Measurements from ENCODE around the gene MT3. TPM values are rescaled to one million over a fixed set of nuclear protein-coding genes. Genes with fewer than 3 reads are reported as not detected.

The MT3 gene
- total and polyA plus RNA-seq, 2 experiments from 2014 or later: not detected

DNA sequence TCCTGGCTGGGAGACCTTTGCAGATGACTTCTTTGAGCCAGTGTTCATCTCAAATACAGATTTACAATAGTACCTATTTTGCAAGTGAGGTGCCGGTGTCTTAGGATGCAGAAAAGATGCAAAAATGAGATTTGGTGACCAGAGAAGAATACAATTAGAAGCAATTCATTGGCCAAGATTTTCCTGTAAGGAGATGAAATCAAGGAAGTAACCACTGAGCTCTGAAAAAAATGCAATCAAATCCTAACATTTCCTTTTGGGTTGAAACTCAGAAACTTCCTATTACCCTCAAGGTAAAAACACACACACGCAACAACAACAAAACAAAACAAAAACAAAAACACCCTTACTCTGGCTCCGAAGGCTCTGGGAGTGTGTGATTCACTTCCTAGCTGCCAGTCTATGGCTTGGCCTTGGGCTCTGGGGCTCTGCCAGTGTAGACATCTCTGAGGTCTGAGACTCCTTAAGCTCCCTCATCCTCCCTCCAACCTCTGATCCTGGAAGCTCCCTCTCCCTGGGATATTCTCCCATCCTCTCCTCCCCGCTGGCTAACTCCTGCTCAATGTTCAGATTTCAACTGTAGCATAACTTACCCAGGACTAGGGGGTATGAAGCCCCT is 41.3 kb upstream of the MT3 start:
- no peaks in the 10 kb centered on the region for H3K36me3 ChIP-seq (ENCODE audit: low read depth)
- WGBS, 2 experiments (ENCODE audit: low coverage in 1 of 2, low lambda C conversion rate in 2 of 2, missing lambda C conversion rate in 2 of 2): 78 to 86% methylated on average over 4 of the region's 4 CpGs
- no peaks in the 10 kb centered on the region for H3K9me2 ChIP-seq (ENCODE audit: insufficient read depth)
- H3K79me2 ChIP-seq (ENCODE audit: insufficient read depth): no peaks in the 10 kb centered on the region
- no peak overlapping the region for H3K4me2 ChIP-seq (ENCODE audit: unreplicated experiment)
- peak; percentile 30 for DNase-seq
- TF ChIP-seq EZH2 (IDR thresholded peaks at IDR 0.05; ENCODE audit: insufficient read depth, poor library complexity, severe bottlenecking) (no peak), EZH2phosphoT487 (IDR thresholded peaks at IDR 0.05; ENCODE audit: insufficient read depth, low read depth) (no peak)
- H3K4me3 ChIP-seq: no peak overlapping the region
- no peaks in the 10 kb centered on the region for H3K9me3 ChIP-seq (ENCODE audit: low read depth)
- in situ Hi-C loops (cut with MboI): no loop called here
- H4K20me1 ChIP-seq (ENCODE audit: insufficient read depth): no peaks in the 10 kb centered on the region
- no peaks in the 10 kb centered on the region for H3K27me3 ChIP-seq (replicated peaks; ENCODE audit: insufficient read depth)
- no peak overlapping the region for H3K27ac ChIP-seq
- no peak overlapping the region for H3K9ac ChIP-seq
- H3K4me1 ChIP-seq (ENCODE audit: insufficient read depth): peaks cover 12% of the 10 kb centered on the region
- peaks cover 19% of the 10 kb centered on the region for H3F3A ChIP-seq (ENCODE audit: insufficient read depth)
- H2AFZ ChIP-seq: no peak overlapping the region

DNA sequence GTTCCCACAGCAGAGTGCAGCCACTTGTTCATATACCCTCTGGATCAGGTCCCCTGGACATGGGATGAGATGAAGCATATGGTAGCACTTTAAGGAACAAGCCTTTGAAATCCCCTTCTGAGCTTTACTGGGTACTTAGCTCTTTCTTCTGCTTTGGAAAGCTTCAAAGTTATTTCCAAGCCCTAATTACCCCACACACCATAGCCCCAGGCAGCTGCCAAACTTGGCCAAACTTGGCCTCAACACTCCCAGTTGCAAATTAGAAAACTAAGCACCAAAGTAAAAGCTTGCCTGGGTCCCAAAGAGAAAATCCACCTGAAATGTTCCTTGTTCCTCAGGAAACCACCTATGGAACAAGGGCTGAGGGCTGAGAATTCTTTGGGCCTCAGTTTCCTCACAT is 40.2 kb upstream of the MT3 start:
- Histone ChIP-seq H3K27ac (no peak overlapping the region), H3K9ac (no peak overlapping the region), H3K27me3 (replicated peaks; ENCODE audit: insufficient read depth) (no peaks in the 10 kb centered on the region), H3K36me3 (ENCODE audit: low read depth) (no peaks in the 10 kb centered on the region), H3K4me1 (ENCODE audit: insufficient read depth) (peaks cover 12% of the 10 kb centered on the region), H3K79me2 (ENCODE audit: insufficient read depth) (no peaks in the 10 kb centered on the region), H4K20me1 (ENCODE audit: insufficient read depth) (no peaks in the 10 kb centered on the region), H3F3A (ENCODE audit: insufficient read depth) (peaks cover 19% of the 10 kb centered on the region), H3K9me2 (ENCODE audit: insufficient read depth) (no peaks in the 10 kb centered on the region), H3K9me3 (ENCODE audit: low read depth) (no peaks in the 10 kb centered on the region), H3K4me3 (no peak overlapping the region), H3K4me2 (ENCODE audit: unreplicated experiment) (no peak overlapping the region), H2AFZ (no peak overlapping the region)
- no peak for DNase-seq
- no peak for TF ChIP-seq EZH2phosphoT487 (IDR thresholded peaks at IDR 0.05; ENCODE audit: insufficient read depth, low read depth)
- no peak for TF ChIP-seq EZH2 (IDR thresholded peaks at IDR 0.05; ENCODE audit: insufficient read depth, poor library complexity, severe bottlenecking)
- in situ Hi-C loops (cut with MboI): no loop called here

GRCh38 chr16:56549744-56550385 is 39.5 kb upstream of the MT3 start:
- Histone ChIP-seq H3K4me3 (no peak overlapping the region), H3K27me3 (replicated peaks; ENCODE audit: insufficient read depth) (no peaks in the 10 kb centered on the region), H3K9me3 (ENCODE audit: low read depth) (no peaks in the 10 kb centered on the region), H3K79me2 (ENCODE audit: insufficient read depth) (no peaks in the 10 kb centered on the region), H3K36me3 (ENCODE audit: low read depth) (no peaks in the 10 kb centered on the region), H3K4me1 (ENCODE audit: insufficient read depth) (peaks cover 12% of the 10 kb centered on the region), H4K20me1 (ENCODE audit: insufficient read depth) (no peaks in the 10 kb centered on the region), H2AFZ (no peak overlapping the region), H3K9me2 (ENCODE audit: insufficient read depth) (no peaks in the 10 kb centered on the region), H3K4me2 (ENCODE audit: unreplicated experiment) (no peak overlapping the region), H3K9ac (no peak overlapping the region), H3F3A (ENCODE audit: insufficient read depth) (peaks cover 19% of the 10 kb centered on the region), H3K27ac (no peak overlapping the region)
- 81 to 85% methylated on average over 5 of the region's 5 CpGs for WGBS, 2 experiments (ENCODE audit: low coverage in 1 of 2, low lambda C conversion rate in 2 of 2, missing lambda C conversion rate in 2 of 2)
- no peak for TF ChIP-seq EZH2phosphoT487 (IDR thresholded peaks at IDR 0.05; ENCODE audit: insufficient read depth, low read depth)
- no peak for TF ChIP-seq EZH2 (IDR thresholded peaks at IDR 0.05; ENCODE audit: insufficient read depth, poor library complexity, severe bottlenecking)
- DNase-seq: peak; percentile 48
- in situ Hi-C loops (cut with MboI): no loop called here

DNA sequence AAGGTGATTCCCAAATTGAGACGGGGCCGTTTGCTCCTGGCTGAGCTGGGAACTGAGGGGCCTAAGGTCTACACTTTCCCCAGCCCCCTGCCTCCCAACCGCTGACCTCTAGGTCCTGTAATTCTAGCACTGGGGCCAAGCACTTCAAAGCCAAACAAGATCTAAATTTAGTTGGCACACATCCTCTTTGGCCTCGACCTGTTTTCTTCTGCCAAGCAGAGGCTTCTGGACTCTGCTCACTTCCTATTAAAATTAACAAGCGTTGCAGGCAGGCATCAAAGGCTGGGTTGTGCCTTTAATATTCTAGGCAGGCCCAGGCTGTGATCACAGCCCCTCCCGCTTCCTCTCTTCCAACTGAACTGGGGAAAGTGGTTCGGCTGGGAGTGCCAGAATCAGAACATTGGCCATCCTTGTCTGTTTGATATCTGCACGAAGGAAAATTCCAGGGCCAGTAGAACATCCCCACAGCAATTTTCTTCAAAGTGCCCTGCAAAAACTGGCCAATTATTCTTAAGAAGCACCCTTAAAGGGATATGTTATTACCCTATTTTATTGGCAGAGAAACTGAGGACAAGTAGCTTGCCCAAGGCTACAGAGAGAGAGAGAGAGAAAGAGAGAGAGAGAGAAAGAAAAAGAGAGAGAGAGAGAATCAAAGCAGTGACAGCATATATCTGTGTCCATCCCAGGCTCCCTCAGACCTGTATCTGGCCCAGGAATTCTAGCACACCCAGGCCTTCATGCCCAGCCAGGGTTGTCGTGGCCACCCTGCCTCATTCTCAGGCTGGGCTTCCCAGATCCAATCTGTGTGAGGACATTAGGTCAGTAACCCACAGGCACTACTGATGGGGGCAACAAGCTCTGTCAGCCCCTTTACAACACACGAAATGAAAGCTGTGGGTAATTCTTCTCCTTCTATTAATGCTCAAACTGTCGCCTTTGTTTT is 37.3 kb upstream of the MT3 start:
- Histone ChIP-seq H3K27ac (no peak overlapping the region), H2AFZ (no peak overlapping the region), H4K20me1 (ENCODE audit: insufficient read depth) (no peaks in the 10 kb centered on the region), H3K27me3 (replicated peaks; ENCODE audit: insufficient read depth) (no peaks in the 10 kb centered on the region), H3K79me2 (ENCODE audit: insufficient read depth) (no peaks in the 10 kb centered on the region), H3K4me2 (ENCODE audit: unreplicated experiment) (no peak overlapping the region), H3K36me3 (ENCODE audit: low read depth) (no peaks in the 10 kb centered on the region), H3F3A (ENCODE audit: insufficient read depth) (peaks cover 17% of the 10 kb centered on the region), H3K9ac (no peak overlapping the region), H3K9me3 (ENCODE audit: low read depth) (no peaks in the 10 kb centered on the region), H3K4me3 (no peak overlapping the region), H3K9me2 (ENCODE audit: insufficient read depth) (no peaks in the 10 kb centered on the region), H3K4me1 (ENCODE audit: insufficient read depth) (peaks cover 12% of the 10 kb centered on the region)
- WGBS, 2 experiments (ENCODE audit: low coverage in 1 of 2, low lambda C conversion rate in 2 of 2, missing lambda C conversion rate in 2 of 2): 48 to 53% methylated on average over 11 of the region's 11 CpGs
- in situ Hi-C loops (cut with MboI): no loop called here
- TF ChIP-seq EZH2 (IDR thresholded peaks at IDR 0.05; ENCODE audit: insufficient read depth, poor library complexity, severe bottlenecking) (no peak), EZH2phosphoT487 (IDR thresholded peaks at IDR 0.05; ENCODE audit: insufficient read depth, low read depth) (no peak)
- no peak for DNase-seq

Measured in GM23248 (cell line).